Ectodermal cell (in vitro differentiated cells): ENCODE data around the gene SLC38A10.

Experiments
- H3K27ac ChIP-seq: 2 replicates; pipeline ENCODE4 v1.7.0; 2013; ENCODE audit warnings: mild to moderate bottlenecking, low read depth, low read length; ENCODE audit not compliant: insufficient read depth, poor library complexity, severe bottlenecking
- H3K27me3 ChIP-seq: 2 replicates; pipeline ENCODE4 v1.7.0; 2013; ENCODE audit warnings: mild to moderate bottlenecking, low read length; ENCODE audit not compliant: insufficient read depth, control insufficient read depth, poor library complexity, severe bottlenecking
- H3K36me3 ChIP-seq: one replicate; pipeline ENCODE4 v1.7.0; 2013; ENCODE audit warnings: low read length; ENCODE audit not compliant: control insufficient read depth, insufficient read depth
- H3K4me1 ChIP-seq: one replicate; pipeline ENCODE4 v1.7.0; 2013; ENCODE audit warnings: low read length; ENCODE audit not compliant: control insufficient read depth, insufficient read depth
- H3K4me3 ChIP-seq: 2 replicates; pipeline ENCODE4 v1.7.0; 2013; ENCODE audit warnings: low read depth, low read length, control low read depth; ENCODE audit not compliant: insufficient read depth
- H3K9me3 ChIP-seq: 2 replicates; pipeline ENCODE4 v1.7.0; 2013; ENCODE audit warnings: mild to moderate bottlenecking, low read length, moderate library complexity; ENCODE audit not compliant: control insufficient read depth
- WGBS, 2 experiments: methylation state at CpG; one replicate each; pipeline ENCODE4 v1.1.7; 2013; ENCODE audit warnings: missing lambda C conversion rate in 2 of 2; 5-methylcytosine and 5-hydroxymethylcytosine counted together

Gene SLC38A10

GRCh38 chr17:81204578-81204977 is 90.5 kb downstream of the SLC38A10 start:
- H3K4me3 ChIP-seq: no peak overlapping the region
- H3K4me1 ChIP-seq: no peaks in the 10 kb centered on the region
- 85 to 86% methylated on average over 10 of the region's 10 CpGs for WGBS, 2 experiments
- H3K36me3 ChIP-seq: peaks cover 11% of the 10 kb centered on the region
- H3K27me3 ChIP-seq: no peaks in the 10 kb centered on the region
- no peaks in the 10 kb centered on the region for H3K9me3 ChIP-seq
- no peak overlapping the region for H3K27ac ChIP-seq

GRCh38 chr17:81203136-81203535 is 92.0 kb downstream of the SLC38A10 start:
- Histone ChIP-seq H3K27me3 (no peaks in the 10 kb centered on the region), H3K4me3 (no peak overlapping the region), H3K9me3 (no peaks in the 10 kb centered on the region), H3K27ac (no peak overlapping the region), H3K36me3 (peaks cover 21% of the 10 kb centered on the region), H3K4me1 (no peaks in the 10 kb centered on the region)
- 95 to 97% methylated on average over 20 of the region's 20 CpGs for WGBS, 2 experiments

GRCh38 chr17:81202318-81202717 is 92.8 kb downstream of the SLC38A10 start:
- H3K4me1 ChIP-seq: no peaks in the 10 kb centered on the region
- no peak overlapping the region for H3K4me3 ChIP-seq
- peaks cover 25% of the 10 kb centered on the region for H3K36me3 ChIP-seq
- H3K27ac ChIP-seq: no peak overlapping the region
- no peaks in the 10 kb centered on the region for H3K9me3 ChIP-seq
- H3K27me3 ChIP-seq: no peaks in the 10 kb centered on the region
- whole genome bisulfite sequencing, 2 experiments: 93 to 94% methylated on average over 10 of the region's 10 CpGs

GRCh38 chr17:81200695-81201580 is 94.2 kb downstream of the SLC38A10 start:
- Histone ChIP-seq H3K27ac (no peak overlapping the region), H3K27me3 (no peaks in the 10 kb centered on the region), H3K4me1 (no peaks in the 10 kb centered on the region), H3K4me3 (no peak overlapping the region), H3K9me3 (no peaks in the 10 kb centered on the region), H3K36me3 (peaks cover 30% of the 10 kb centered on the region)
- WGBS, 2 experiments: 92 to 93% methylated on average over 27 of the region's 27 CpGs

- Histone ChIP-seq H3K9me3 (no peaks in the 10 kb centered on the region), H3K4me1 (no peaks in the 10 kb centered on the region), H3K27ac (no peak overlapping the region), H3K36me3 (peaks cover 30% of the 10 kb centered on the region), H3K27me3 (no peaks in the 10 kb centered on the region), H3K4me3 (no peak overlapping the region)
- 96 to 97% methylated on average over 18 of the region's 18 CpGs for WGBS, 2 experiments
Observed at GRCh38 chr17:81200201-81200600, 94.9 kb downstream of the SLC38A10 start.

- Histone ChIP-seq H3K27ac (no peak overlapping the region), H3K36me3 (peaks cover 27% of the 10 kb centered on the region), H3K4me3 (no peak overlapping the region), H3K9me3 (no peaks in the 10 kb centered on the region), H3K4me1 (no peaks in the 10 kb centered on the region), H3K27me3 (no peaks in the 10 kb centered on the region)
- WGBS, 2 experiments: 95 to 96% methylated on average over 18 of the region's 18 CpGs
Observed at GRCh38 chr17:81199482-81199830, 95.7 kb downstream of the SLC38A10 start.

- WGBS, 2 experiments: 93 to 95% methylated on average over 22 of the region's 22 CpGs
- Histone ChIP-seq H3K27me3 (no peaks in the 10 kb centered on the region), H3K4me1 (no peaks in the 10 kb centered on the region), H3K36me3 (peaks cover 23% of the 10 kb centered on the region), H3K27ac (no peak overlapping the region), H3K4me3 (no peak overlapping the region), H3K9me3 (no peaks in the 10 kb centered on the region)
Observed at GRCh38 chr17:81198826-81199481, 96.2 kb downstream of the SLC38A10 start.

GRCh38 chr17:81197831-81198490 is 97.1 kb downstream of the SLC38A10 start:
- H3K4me3 ChIP-seq: no peak overlapping the region
- H3K27ac ChIP-seq: no peak overlapping the region
- H3K4me1 ChIP-seq: no peaks in the 10 kb centered on the region
- no peaks in the 10 kb centered on the region for H3K9me3 ChIP-seq
- H3K36me3 ChIP-seq: peaks cover 21% of the 10 kb centered on the region
- 95 to 96% methylated on average over 21 of the region's 21 CpGs for WGBS, 2 experiments
- no peaks in the 10 kb centered on the region for H3K27me3 ChIP-seq

GRCh38 chr17:81197409-81197795 is 97.7 kb downstream of the SLC38A10 start:
- 90 to 92% methylated on average over 14 of the region's 14 CpGs for WGBS, 2 experiments
- Histone ChIP-seq H3K4me1 (no peaks in the 10 kb centered on the region), H3K36me3 (peaks cover 21% of the 10 kb centered on the region), H3K4me3 (no peak overlapping the region), H3K9me3 (no peaks in the 10 kb centered on the region), H3K27ac (no peak overlapping the region), H3K27me3 (no peaks in the 10 kb centered on the region)
